OCI-LY7 (cell line): ENCODE data around the gene SLC16A3. TPM values are rescaled to one million over a fixed set of nuclear protein-coding genes. Genes with fewer than 3 reads are reported as not detected.

Source experiments
- BruUV-seq: library from RNA; stranded (reverse); fragments of 400-500 nt; replicated peaks from 2 replicates; lab custom pipeline; 2021; lab: Mats Ljungman, UMichigan
- CTCF ChIA-PET: fragments of 300-600 bp; sonication (Branson Sonifier 250); formaldehyde crosslinking; loops from one replicate; lab custom pipeline; 2022; ENCODE audit warnings: antibody characterized with exemption; ENCODE audit not compliant: unreplicated experiment; lab: Charles Lee
- POLR2A ChIA-PET: fragments of 300-600 bp; sonication (Branson Sonifier 250); formaldehyde crosslinking; loops from one replicate; lab custom pipeline; 2022; ENCODE audit warnings: antibody characterized with exemption; lab: Charles Lee
- DNase-seq: peaks from one replicate; pipeline ENCODE4 v3.0.0-alpha.2; 2015; ENCODE audit warnings: low spot score
- H2AFZ ChIP-seq: fragments of 200-600 bp; sonication (generic), shearing (Covaris generic); 2 replicates; pipeline ENCODE4 v1.6.1; 2014; ENCODE audit warnings: mild to moderate bottlenecking, antibody characterized with exemption, low read length, moderate library complexity
- H3K27ac ChIP-seq: fragments of 200-600 bp; sonication (generic); 2 replicates; pipeline ENCODE4 v1.5.1; 2014; ENCODE audit warnings: mixed run types, low read depth, mild to moderate bottlenecking, moderate library complexity, low read length, inconsistent platforms; ENCODE audit not compliant: poor library complexity, severe bottlenecking
- H3K36me3 ChIP-seq: fragments of 200-600 bp; sonication (generic); 2 replicates; pipeline ENCODE4 v1.6.1; 2014; ENCODE audit warnings: mild to moderate bottlenecking, antibody characterized with exemption, low read length, moderate library complexity, mixed read lengths; ENCODE audit not compliant: insufficient read depth
- H3K4me1 ChIP-seq: fragments of 200-600 bp; sonication (generic); 2 replicates; pipeline ENCODE4 v1.5.1; 2014; ENCODE audit warnings: mild to moderate bottlenecking, low read length; ENCODE audit not compliant: insufficient read depth, poor library complexity, severe bottlenecking
- H3K4me2 ChIP-seq: fragments of 200-600 bp; sonication (generic); 2 replicates; pipeline ENCODE4 v1.6.1; 2014; ENCODE audit warnings: mild to moderate bottlenecking, low read length
- H3K4me3 ChIP-seq: fragments of 200-600 bp; sonication (generic); 2 replicates; pipeline ENCODE4 v1.5.1; 2014; ENCODE audit warnings: mild to moderate bottlenecking, low read depth, low read length; ENCODE audit not compliant: poor library complexity, severe bottlenecking
- H3K79me2 ChIP-seq: fragments of 200-600 bp; sonication (generic); 2 replicates; pipeline ENCODE4 v1.6.1; 2016; ENCODE audit warnings: low read depth, mild to moderate bottlenecking, low read length, moderate library complexity, mixed read lengths; ENCODE audit not compliant: insufficient read depth
- H3K9me2 ChIP-seq: fragments of 200-600 bp; sonication (generic); 2 replicates; pipeline ENCODE4 v1.6.1; 2016; ENCODE audit warnings: mild to moderate bottlenecking, low read length, mixed read lengths; ENCODE audit not compliant: insufficient read depth
- H3K9me3 ChIP-seq: fragments of 200-600 bp; sonication (generic); 2 replicates; pipeline ENCODE4 v1.6.1; 2014; ENCODE audit warnings: mild to moderate bottlenecking, mixed run types, low read length, mixed read lengths
- H4K20me1 ChIP-seq: fragments of 200-600 bp; sonication (generic); 2 replicates; pipeline ENCODE4 v1.6.1; 2014; ENCODE audit warnings: mild to moderate bottlenecking, antibody characterized with exemption, low read length, moderate library complexity, mixed read lengths; ENCODE audit not compliant: insufficient read depth
- CTCF ChIP-seq: fragments of 200-600 bp; sonication (generic); conservative IDR thresholded peaks from 2 replicates; pipeline ENCODE4 v1.5.1; 2014; ENCODE audit warnings: mild to moderate bottlenecking, antibody characterized with exemption, low read length, moderate library complexity, mixed read lengths
- EZH2phosphoT487 ChIP-seq: fragments of 200-600 bp; sonication (generic); IDR thresholded peaks from 2 replicates; pipeline ENCODE4 v1.6.1; 2018; ENCODE audit warnings: low read depth, borderline replicate concordance, mild to moderate bottlenecking, mixed run types, antibody characterized with exemption, low read length, moderate library complexity, mixed read lengths
- intact Hi-C: fragments of 100-400 bp; cut with micrococcal nuclease; formaldehyde crosslinking; loops from one replicate; pipeline ENCODE4 v1.10.0; 2022; ENCODE audit not compliant: unreplicated experiment
- total RNA-seq, 2 experiments: library from RNA; depleted of rRNA in 1 of 2; stranded (reverse); fragments of >200 nt in 1 of 2; shearing (Covaris generic) in 1 of 2; gene quantifications; 2 replicates each; pipeline ENCODE4 v1.2.3, GENCODE V29; 2014 to 2022

The SLC16A3 gene
- total RNA-seq, 2 experiments from 2014 or later, result 21.6 to 55.0 TPM

- Histone ChIP-seq H3K4me3 (no peak overlapping the region), H3K79me2 (no peaks in the 10 kb centered on the region), H3K9me2 (no peaks in the 10 kb centered on the region), H3K4me2 (peak overlapping the region; percentile 24), H3K27ac (no peak overlapping the region), H4K20me1 (peaks cover 8% of the 10 kb centered on the region; the same call in 1 of the 2 replicates), H3K36me3 (no peaks in the 10 kb centered on the region), H2AFZ (no peak overlapping the region), H3K4me1 (peaks cover 35% of the 10 kb centered on the region), H3K9me3 (no peaks in the 10 kb centered on the region)
- BruUV-seq, result no TSS peak
- intact Hi-C loops, result loop anchor here (5.0 kb wide), 1 partner anchor 183 kb away; the partner anchor contains the start of genes HEXD and OGFOD3
- ChIA-PET POLR2A (no interaction called here), CTCF (interaction anchor here (0.8 kb wide), 1 partner anchor 20 kb away, joined by 3 read pairs; no protein-coding TSS in a partner anchor)
- peak; percentile 40 for DNase-seq
- TF ChIP-seq CTCF (no peak), EZH2phosphoT487 (no peak)
Observed at GRCh38 chr17:82234211-82235055, 5.6 kb downstream of the SLC16A3 start.

GRCh38 chr17:82235056-82235774 is 6.4 kb downstream of the SLC16A3 start:
- POLR2A ChIA-PET, result no interaction called here
- CTCF ChIA-PET, result interaction anchor here (0.8 kb wide), 1 partner anchor 21 kb away, joined by 3 read pairs; no protein-coding TSS in a partner anchor
- Histone ChIP-seq H4K20me1 (peaks cover 8% of the 10 kb centered on the region; the same call in 1 of the 2 replicates), H3K79me2 (no peaks in the 10 kb centered on the region), H3K36me3 (no peaks in the 10 kb centered on the region), H3K9me2 (no peaks in the 10 kb centered on the region), H3K4me3 (no peak overlapping the region), H3K27ac (no peak overlapping the region), H3K4me2 (no peak overlapping the region), H2AFZ (no peak overlapping the region), H3K4me1 (peaks cover 35% of the 10 kb centered on the region), H3K9me3 (no peaks in the 10 kb centered on the region)
- no peak for DNase-seq
- BruUV-seq, result no TSS peak
- intact Hi-C loops, result no loop called here
- TF ChIP-seq CTCF, result no peak
- no peak for TF ChIP-seq EZH2phosphoT487
